Stimulated activated CD8-positive, alpha-beta memory T cell treated with anti-CD3 and anti-CD28 coated beads, Interleukin-15, amount 100 ng/mL, for 48 hours (primary cell): ENCODE results near the gene PRELID2.

Source experiments
- DNase-seq, 2 donors: peaks; one replicate each; pipeline ENCODE4 v3.0.0-alpha.2; 2020; ENCODE audit warnings: low read depth in 2 of 2

Gene PRELID2

GRCh38 chr5:145797336-145797735, 37.8 kb downstream of the PRELID2 start:
- DNase-seq, result no peak

- no peak for DNase-seq
Measured at GRCh38 chr5:145796318-145796717, 38.8 kb downstream of the PRELID2 start.

GRCh38 chr5:145793574-145793973, 41.6 kb downstream of the PRELID2 start:
- DNase-seq, result no peak

- no peak for DNase-seq
Measured at GRCh38 chr5:145792840-145793239, 42.3 kb downstream of the PRELID2 start.

GRCh38 chr5:145791866-145792265, 43.3 kb downstream of the PRELID2 start:
- no peak for DNase-seq

- DNase-seq, result no peak
Measured at GRCh38 chr5:145787996-145788395, 47.1 kb downstream of the PRELID2 start.

- no peak for DNase-seq
Measured at GRCh38 chr5:145787507-145787906, 47.6 kb downstream of the PRELID2 start.

- DNase-seq, result no peak
Measured at GRCh38 chr5:145787001-145787400, 48.1 kb downstream of the PRELID2 start.

GRCh38 chr5:145780982-145781381, 54.2 kb downstream of the PRELID2 start:
- no peak for DNase-seq

- no peak for DNase-seq
Measured at GRCh38 chr5:145778144-145778900, 56.8 kb downstream of the PRELID2 start.

- DNase-seq, result no peak
Measured at GRCh38 chr5:145777445-145778063, 57.6 kb downstream of the PRELID2 start.

- no peak for DNase-seq
Measured at GRCh38 chr5:145776886-145777285, 58.3 kb downstream of the PRELID2 start.

- DNase-seq, result no peak
Measured at GRCh38 chr5:145775893-145776444, 59.2 kb downstream of the PRELID2 start.

GRCh38 chr5:145775411-145775810, 59.7 kb downstream of the PRELID2 start:
- DNase-seq, result no peak

GRCh38 chr5:145774442-145774841, 60.7 kb downstream of the PRELID2 start:
- DNase-seq, result no peak

- no peak for DNase-seq
Measured at GRCh38 chr5:145772466-145772865, 62.7 kb downstream of the PRELID2 start.

- DNase-seq, result no peak
Measured at GRCh38 chr5:145768863-145769262, 66.3 kb downstream of the PRELID2 start.

- no peak for DNase-seq
Measured at GRCh38 chr5:145764325-145764724, 70.8 kb downstream of the PRELID2 start.

- no peak for DNase-seq
Measured at GRCh38 chr5:145762833-145763232, 72.3 kb downstream of the PRELID2 start.

- no peak for DNase-seq
Measured at GRCh38 chr5:145761254-145761653, 73.9 kb downstream of the PRELID2 start.

- DNase-seq, result no peak
Measured at GRCh38 chr5:145760660-145761059, 74.5 kb downstream of the PRELID2 start.

- no peak for DNase-seq
Measured at GRCh38 chr5:145752947-145753346, 82.2 kb downstream of the PRELID2 start.

GRCh38 chr5:145752534-145752933, 82.6 kb downstream of the PRELID2 start:
- DNase-seq, result no peak
